Skeletal muscle cell (primary cell): ENCODE data around the gene DGKI.

Experiments
- DNase-seq: peaks from one replicate; pipeline ENCODE4 v3.0.0-alpha.2; 2010; ENCODE audit warnings: low read depth
- H3K4me3 ChIP-seq: 2 replicates; pipeline ENCODE4 v1.5.1; 2011; ENCODE audit warnings: low read depth, mild to moderate bottlenecking, control low read depth, low read length, moderate library complexity

DGKI gene

DNA sequence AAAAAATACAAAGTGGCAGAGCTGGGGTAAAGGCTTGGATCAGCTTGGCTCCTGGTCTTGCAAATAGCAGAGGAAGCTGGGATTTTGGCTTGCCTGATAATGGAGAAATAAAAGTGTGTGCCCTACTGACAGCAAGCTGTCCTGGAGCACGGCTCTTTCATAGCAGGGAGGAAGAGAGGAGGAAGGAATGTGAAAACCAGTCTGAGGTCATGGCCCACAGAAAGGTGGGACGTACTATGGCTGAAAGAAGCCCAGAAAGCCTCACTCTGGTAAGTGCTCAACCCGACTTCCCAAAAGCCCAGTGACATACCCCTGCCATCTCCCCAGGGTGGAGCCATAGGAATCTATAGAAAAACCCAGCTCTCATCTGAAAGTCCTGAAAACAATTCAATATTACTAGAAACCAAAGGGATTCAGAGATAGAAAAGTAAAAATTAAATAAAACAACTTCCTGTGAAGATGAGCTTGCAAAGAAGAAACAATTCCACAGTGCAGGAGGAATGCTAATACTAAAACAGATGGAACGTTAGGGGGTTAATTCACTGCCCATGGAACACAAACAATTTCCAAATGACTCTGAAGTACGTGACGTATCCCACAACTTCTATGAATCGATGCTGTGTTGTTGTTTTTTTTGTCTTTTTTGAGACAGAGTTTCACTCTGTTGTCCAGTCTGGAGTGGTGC, 256.6 kb downstream of the DGKI start:
- no peak for DNase-seq
- H3K4me3 ChIP-seq: no peak overlapping the region

DNA sequence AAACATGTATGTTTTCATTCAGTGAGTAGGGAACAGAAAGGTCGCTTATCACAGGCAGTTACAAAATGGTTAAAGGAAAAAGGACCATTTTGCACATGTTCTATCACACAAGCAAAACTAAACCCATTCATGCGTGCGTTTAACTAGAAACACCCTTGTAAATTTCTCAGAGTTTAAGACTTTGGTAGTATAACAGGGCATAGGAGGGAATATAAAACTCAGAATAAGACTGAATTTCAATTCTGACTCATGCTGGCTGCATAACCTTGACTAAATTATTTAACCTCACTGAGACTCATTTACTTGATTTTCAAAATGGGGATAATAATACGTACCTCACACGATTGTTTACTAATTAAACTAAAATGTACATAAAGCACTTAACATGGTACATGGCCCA, 259.4 kb downstream of the DGKI start:
- no peak for DNase-seq
- no peak overlapping the region for H3K4me3 ChIP-seq

GRCh38 chr7:137585591-137585990, 261.2 kb downstream of the DGKI start:
- no peak overlapping the region for H3K4me3 ChIP-seq
- no peak for DNase-seq

GRCh38 chr7:137583172-137583571, 263.6 kb downstream of the DGKI start:
- H3K4me3 ChIP-seq: no peak overlapping the region
- DNase-seq: no peak

- H3K4me3 ChIP-seq: no peak overlapping the region
- DNase-seq: peak; percentile 57
Measured at GRCh38 chr7:137579913-137580640, 266.7 kb downstream of the DGKI start.

GRCh38 chr7:137578541-137578940, 268.2 kb downstream of the DGKI start:
- no peak for DNase-seq
- no peak overlapping the region for H3K4me3 ChIP-seq

GRCh38 chr7:137577184-137577583, 269.6 kb downstream of the DGKI start:
- no peak for DNase-seq
- no peak overlapping the region for H3K4me3 ChIP-seq

- no peak overlapping the region for H3K4me3 ChIP-seq
- DNase-seq: no peak
Measured at GRCh38 chr7:137576481-137576880, 270.3 kb downstream of the DGKI start.

- H3K4me3 ChIP-seq: no peak overlapping the region
- DNase-seq: no peak
Measured at GRCh38 chr7:137574812-137575211, 272.0 kb downstream of the DGKI start.

GRCh38 chr7:137572056-137572784, 274.6 kb downstream of the DGKI start:
- DNase-seq: no peak
- H3K4me3 ChIP-seq: no peak overlapping the region

DNA sequence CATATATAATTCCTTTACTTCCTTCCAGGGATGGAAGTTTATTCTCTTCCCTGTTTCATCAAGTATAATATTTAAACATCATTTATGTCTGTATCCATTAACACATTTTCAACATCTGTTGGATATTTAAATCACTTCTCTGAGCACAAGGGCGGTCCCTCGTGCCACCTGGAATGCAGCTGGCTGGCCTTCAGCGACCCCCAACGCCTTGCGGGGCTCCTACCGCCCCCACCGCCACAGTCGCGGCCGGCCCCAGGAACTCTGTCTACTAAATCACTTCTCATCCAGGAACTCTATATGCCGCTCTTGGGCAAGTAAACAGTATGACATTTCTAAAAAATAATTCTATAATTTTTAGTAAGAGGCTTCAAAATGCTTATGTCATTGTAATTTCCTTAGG, 282.1 kb downstream of the DGKI start:
- H3K4me3 ChIP-seq: no peak overlapping the region
- DNase-seq: no peak

DNA sequence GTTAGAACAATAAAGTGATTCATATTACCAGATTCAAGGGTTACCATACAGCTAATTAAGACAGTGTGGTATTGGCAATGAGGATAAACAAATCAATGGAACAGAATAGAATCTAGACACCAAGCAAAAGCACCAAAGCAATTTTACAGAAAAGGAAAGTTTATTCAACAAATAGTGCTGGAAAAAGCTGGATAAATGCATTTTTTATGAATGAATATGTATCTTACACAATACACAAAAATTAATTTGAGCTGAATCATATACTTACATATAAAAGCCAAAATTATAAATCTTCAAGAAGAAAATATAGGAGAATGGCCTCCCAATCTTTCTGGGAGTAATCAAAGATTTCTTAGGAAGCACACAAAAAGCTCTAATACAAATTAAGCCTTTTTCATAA, 282.8 kb downstream of the DGKI start:
- no peak overlapping the region for H3K4me3 ChIP-seq
- DNase-seq: no peak

DNA sequence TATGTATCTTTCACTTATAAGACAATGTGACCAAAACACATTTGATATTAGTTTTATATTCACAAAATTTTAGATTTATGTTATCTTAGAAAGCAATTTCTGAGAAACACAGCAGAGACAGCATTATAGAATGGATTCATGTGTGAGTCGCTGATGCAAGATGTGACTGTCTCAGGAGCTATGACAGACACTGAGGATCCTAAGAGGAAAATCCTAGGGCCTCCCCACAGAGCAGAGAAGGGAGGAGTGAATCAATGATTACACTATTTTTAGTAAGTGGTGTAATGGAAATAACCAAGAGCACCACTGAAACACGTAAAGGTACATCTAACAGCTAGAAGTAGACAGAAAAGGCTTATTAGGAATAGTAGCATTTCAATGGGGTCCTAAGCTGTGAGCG, 299.3 kb downstream of the DGKI start:
- H3K4me3 ChIP-seq: no peak overlapping the region
- DNase-seq: no peak

DNA sequence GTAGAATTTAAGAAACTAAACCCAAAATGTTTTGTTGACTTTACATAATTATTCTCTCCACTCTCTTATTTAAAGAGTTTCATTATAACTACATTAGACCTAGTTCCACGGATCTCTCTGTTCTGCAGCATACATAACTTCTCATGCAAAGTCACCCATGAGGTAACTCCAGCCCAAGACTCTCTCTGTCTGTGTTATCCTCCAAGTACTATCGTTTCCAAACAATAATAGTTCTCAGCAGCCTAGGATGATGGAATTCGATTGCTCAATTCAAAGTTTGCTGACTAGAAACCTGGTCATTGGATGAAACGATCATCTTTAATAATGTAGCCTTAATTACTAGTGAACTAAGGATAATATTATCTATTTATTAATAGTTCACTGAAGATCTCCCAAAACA, 300.1 kb downstream of the DGKI start:
- DNase-seq: peak; percentile 19
- H3K4me3 ChIP-seq: no peak overlapping the region

DNA sequence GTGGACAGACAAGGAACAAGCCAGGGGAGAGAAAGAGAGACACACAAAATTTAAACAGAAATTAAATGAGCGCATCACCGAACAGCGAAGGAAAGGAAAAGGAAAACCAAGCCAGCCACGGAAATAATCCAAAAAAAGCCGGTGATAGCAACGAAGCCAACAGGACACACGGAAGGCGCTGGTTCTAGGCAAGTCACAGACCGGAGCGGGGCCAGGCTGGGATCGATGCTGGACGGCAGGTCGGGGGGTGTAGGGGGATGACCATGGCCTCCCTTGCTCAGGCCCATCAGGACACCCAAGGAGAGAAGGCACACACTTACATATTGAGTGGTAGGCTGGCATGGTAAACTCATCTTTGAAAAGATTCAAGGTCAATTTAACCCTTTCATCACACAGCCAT, 300.8 kb downstream of the DGKI start:
- no peak overlapping the region for H3K4me3 ChIP-seq
- DNase-seq: no peak

GRCh38 chr7:137545059-137545716, 301.6 kb downstream of the DGKI start:
- DNase-seq: no peak
- no peak overlapping the region for H3K4me3 ChIP-seq

DNA sequence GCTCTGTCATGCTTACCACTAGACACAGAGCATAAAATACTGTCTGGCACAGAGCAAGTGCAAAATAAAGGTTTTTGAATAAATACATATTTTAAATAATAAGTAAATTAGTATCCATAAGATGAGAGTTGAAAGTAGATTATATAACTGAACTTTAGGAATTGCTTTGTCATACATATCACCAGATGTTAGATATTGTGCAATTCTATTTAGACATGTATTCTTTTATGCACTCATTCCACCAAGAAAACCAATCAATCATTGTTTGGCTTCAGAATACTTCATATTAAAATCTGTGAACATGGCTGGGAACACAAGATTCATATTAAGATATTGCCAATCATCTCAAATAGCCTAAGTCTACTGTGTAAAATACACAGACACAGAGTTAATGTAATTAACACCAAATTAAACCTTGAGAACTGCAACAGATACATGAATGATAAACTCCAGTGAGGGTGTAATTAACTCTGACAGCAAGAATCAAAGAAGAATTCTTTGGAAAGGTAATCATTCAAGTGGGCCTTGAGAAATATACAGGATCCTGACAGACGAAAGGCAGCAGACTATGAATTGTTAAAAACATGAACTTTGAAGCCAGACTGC, 302.2 kb downstream of the DGKI start:
- H3K4me3 ChIP-seq: no peak overlapping the region
- no peak for DNase-seq

- peak; percentile 75 for DNase-seq
- no peak overlapping the region for H3K4me3 ChIP-seq
Measured at GRCh38 chr7:137539111-137539715, 307.6 kb downstream of the DGKI start.

- DNase-seq: peak; percentile 55
- no peak overlapping the region for H3K4me3 ChIP-seq
Measured at GRCh38 chr7:137538361-137538762, 308.4 kb downstream of the DGKI start.
